HTERT RPE-1 (cell line): ENCODE data around the gene NDUFB10.
"Not testable (repeated sequence)": the region's sequence is repeated elsewhere in the genome, so short reads cannot be mapped to it uniquely, and the experiment has no call there.

Experiments used
- in situ Hi-C: fragments of 300-500 bp; cut with MboI; formaldehyde crosslinking; loops from 4 replicates; pipeline ENCODE4 v1.14.3; 2020; ENCODE audit warnings: low sequenced_read_pairs

The NDUFB10 gene

DNA sequence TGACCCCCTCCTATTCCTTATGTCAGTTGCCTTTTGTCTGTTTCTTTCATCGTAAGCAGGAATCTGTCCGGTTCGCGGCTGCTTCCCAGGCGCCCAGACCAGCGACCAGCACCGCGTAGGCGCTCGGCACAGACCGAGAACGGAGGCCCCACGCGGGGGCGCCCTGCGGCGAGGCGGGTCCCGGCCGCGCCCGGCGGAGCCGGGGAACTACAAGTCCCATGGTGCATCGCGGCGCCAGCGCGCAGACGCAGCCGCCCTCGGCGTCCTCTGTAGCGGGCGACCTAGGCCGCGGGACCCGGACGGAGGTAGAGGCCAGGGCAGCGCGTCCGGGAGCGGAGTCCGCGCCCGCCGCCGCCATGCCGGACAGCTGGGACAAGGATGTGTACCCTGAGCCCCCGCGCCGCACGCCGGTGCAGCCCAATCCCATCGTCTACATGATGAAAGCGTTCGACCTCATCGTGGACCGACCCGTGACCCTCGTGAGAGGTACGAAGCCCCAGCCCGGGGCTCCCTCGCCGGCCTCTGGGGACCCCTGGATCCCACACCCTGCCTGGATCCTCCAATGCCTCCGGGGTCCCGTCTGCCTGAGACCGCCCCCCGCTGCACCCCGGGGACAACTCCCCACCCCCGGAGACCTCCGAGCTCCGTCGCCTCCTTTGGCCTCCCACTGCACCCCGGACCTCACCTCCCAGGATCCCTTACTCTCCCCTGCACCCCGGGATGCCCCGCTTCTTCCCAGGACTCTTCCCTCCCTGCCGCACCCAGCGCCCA lies at the start of gene NDUFB10:
Gene NDUFB10 (plus strand): TSS at position 270 of the 771 bp plus-strand sequence. CDS start 87 bp downstream, at position 357.
- in situ Hi-C loops = no loop called here

DNA sequence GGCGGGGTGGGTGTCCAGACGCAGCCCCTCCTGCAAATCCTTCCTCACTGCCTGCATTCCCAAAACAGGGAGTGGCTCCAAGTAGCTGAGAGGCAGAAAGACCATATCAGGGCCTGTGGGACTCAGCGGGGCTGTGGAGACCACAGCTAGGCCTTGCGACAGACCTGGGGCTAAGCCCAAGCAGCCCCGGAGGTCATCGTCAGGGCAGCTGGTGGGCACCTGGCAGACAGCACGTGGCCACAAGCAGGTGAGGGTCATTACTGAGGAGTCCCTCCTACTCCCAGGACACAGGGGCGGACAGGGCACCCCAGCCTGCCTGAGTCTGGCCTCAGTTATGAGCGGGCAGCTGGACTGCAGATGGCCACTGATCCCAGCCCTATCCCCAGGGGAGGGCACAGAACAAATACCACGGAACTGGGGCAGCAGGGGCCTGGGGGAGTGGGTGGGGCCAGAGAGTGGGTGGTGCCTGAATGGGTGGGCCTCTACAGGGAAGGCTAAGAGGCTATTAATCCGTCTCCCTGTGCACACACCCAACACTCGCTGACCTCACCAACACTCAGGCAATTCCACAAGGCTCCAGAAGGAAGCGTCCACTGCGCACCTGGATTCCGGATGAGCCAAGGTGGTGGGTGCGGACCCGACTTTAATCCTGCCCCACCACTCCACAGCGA lies 49.6 kb upstream of the NDUFB10 start:
- in situ Hi-C loops = no loop called here

DNA sequence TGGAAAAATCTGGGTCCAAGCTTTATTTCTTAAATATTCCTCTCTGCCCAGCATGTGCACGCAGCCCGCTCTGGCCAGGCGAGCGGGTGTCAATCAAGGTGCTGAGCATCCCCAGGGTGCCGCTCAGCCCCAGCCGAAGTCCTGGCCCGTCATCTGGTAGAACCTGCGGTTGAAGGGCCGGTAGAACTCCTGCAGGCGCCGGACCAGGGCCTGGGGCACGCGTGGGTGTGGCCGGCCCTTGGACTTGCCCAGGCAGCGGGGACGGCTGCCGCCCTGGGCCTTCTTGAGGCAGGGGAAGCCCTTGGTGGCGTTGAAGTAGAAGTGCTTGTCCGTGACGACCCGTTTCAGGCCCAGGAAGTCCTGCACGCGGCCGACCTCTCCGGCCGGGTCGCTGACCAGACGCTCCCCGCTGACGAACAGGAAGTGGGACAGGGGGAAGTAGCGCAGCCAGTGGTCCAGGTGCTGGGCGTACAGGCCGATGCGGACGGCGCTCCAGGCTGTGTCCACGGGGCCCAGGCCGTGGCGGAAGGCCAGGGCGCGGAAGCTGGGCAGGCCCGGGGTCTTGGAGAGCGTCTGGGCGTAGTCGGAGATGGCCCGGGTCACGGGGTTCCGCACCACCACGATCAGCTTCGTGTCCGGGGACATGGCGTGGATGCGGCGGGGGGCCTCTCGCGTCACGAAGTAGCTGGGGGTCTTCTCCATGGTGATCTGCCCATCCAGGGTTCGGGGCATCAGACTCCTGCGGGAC lies 47.7 kb upstream of the NDUFB10 start:
- in situ Hi-C loops = no loop called here

DNA sequence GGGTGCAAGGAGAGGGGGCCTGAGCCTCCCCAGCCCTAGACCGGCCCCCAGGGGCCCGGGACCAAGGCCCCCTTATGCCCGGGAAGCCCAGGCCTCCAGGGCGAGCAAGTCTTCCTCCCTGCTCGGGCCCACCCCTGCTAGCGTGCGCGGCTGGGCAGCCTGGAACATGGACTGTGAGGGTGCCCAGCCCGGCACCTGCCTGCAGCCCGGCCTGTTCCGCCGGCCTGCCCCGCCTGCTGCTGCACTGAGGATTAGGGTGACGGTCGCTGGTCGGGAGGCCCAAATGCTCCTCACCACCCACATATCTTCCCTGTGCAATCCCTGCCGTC lies 47.2 kb upstream of the NDUFB10 start:
- in situ Hi-C loops = no loop called here

DNA sequence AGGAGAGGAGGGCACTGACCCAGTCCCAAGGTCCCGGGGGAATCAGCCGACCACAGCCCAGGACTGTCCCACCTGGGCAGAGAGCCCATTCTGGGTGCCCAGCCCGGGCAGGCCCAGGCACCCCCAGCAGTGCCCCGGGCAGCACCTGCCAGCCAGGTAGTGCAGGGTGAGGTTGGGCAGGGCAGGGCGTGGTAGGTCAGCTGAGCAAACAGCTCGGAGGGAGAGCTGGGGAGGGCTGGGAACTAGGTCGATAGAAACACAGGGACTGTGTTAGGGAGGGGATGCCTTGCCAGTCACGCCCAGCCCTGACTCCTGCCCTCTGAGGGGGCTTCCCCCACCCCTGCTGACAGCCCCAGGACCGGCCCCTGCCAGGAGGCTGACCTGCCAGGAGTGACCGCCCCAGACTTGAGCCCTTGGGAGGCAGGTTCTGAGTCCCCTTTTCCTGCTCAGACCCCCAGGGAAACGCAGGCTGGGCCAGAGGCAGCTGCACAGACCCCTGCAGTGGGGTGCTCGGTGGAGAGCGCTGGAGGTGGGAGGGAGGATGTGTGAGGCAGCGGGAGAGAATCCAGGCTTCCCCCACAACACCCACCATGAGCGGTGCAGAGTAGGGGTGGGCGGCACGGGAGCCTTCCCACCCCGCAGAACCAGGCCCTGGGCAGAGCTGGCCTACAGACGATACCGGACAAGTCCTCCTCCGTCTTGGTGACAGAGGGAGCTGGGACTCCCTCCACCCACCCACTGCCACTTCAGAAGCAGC lies 45.8 kb upstream of the NDUFB10 start:
- in situ Hi-C loops = no loop called here

DNA sequence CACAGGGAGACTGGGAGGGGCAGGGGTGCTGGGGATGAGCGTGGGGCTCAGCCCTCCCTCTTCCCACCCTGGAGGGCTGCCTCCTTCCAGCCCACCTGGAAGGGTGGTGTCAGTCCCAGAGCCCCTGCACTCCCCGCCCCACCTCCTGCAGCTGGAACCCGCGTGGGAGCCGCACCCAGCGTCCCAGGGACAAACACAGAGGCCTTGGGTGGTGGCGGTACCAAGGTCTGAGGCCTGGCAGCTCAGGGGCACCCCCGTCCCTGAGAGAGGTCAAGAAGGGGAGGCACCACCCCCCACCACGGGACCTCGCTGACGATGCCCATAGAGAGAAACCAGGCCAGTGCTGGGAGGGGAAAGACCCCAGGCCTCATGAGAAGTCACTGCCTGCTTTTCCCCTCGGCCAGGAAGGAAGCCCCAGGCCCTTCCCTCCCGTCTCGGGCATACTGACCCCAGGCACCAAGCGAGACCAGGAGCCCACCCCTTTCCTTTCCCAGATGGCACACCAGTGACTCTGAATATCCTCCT lies 45.2 kb upstream of the NDUFB10 start:
- in situ Hi-C loops = no loop called here

DNA sequence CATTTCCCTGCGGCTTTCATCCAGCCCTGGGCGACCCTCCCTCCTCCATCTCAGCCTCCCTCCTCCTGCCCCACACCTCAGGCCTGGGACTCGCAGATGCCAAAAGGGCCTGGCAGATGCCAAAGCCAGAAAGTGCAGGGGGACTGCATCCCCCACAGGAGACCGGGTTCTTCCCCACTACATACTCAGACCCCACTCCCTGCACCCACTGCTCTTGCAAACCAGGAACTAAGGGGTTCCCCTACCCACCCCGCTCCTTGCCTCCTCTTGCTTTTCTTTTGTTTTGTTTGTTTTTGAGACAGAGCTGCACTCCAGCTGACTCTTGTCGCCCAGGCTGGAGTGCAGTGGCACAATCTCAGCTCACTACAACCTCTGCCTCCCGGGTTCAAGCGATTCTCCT lies 44.4 kb upstream of the NDUFB10 start:
- in situ Hi-C loops = no loop called here

DNA sequence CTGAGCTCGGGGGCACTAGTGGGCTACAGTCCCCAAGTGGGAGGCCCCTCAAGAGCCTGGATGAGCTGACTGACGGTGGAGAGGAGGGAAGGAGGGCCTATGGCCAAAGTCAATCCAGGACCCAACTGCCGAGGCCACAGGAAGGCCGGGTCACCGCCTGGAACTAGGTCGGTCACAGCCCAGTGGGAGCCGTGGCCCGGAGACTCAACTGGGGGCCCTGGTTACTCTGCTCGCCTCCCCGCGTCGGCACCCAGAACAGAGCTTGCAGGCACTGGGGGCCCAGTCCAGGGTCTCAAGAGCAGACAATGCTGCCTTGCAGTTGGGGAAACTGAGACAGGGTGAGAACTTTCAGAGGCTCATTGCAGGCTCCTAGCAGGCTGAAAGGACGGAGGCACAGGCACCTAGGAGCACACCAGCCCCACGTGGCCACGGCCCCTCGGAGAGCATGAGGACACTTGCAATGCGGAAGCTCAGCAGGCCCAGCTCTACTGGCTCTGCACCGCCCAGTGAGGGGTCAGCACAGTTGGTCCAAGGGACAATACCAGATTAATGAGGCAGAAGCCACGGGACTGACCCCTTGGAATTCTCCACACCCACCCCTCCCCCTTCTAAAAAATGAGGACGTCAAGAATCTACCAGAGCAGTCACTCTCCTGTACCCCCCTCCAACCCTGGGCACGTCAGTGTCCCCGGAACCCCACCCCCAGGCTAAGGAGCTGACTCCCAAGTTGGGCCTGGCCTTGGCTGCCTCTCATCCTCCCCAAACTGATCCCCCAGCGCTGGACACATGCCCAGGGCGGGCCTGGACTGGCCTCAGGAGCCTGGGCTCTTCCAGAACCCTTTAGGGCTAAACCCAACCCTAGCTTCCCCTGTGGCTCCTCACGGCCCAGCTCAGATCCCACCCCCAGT lies 43.4 kb upstream of the NDUFB10 start:
- in situ Hi-C loops = no loop called here

DNA sequence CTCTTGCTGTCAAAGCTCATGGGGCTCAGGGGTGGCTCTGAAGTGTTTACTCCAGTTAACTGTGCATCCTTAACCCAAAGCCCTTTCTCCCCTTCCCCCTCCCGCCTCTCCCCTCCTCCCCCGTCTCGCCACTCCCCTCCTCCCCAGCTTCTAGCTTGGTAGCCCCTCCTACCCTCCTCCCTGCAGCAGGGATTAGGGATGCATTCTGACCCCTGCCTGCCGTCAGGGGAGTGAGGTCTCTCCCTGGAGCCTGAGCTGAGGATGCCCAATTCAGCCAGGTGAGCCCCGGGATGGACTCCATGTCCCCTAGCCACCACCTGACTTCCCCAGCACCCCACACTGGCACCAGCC lies 42.7 kb upstream of the NDUFB10 start:
- in situ Hi-C loops = no loop called here

DNA sequence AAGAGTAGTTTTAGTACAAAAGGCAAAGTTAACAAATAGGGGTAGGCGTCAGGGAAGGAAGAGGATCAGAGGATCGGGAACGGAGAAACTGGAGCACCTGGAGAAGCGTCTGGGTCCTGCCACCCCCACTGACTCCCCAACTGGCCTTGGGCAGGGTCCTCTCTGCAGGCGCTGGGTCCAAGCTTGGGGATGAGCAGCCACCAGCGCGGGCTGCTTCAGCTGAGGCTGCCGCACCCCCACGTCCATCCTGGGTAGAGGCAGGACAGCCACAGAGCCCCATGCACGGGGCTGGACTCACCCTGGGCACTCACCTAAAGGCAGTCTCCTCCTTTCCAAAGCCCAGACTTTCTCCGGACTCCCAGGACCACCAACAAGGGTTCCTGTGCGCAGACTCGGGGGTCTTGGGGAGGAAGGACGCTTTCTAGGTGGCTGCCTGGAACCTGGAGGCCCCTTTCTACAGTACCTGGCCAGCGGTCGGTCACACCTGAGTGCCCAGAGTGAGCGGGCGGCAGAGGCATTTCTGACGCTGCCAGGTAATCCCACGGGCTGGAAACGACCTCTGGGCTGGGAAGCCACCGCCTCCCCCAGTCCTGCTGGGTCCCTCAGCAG lies 42.2 kb upstream of the NDUFB10 start:
- in situ Hi-C loops = no loop called here

DNA sequence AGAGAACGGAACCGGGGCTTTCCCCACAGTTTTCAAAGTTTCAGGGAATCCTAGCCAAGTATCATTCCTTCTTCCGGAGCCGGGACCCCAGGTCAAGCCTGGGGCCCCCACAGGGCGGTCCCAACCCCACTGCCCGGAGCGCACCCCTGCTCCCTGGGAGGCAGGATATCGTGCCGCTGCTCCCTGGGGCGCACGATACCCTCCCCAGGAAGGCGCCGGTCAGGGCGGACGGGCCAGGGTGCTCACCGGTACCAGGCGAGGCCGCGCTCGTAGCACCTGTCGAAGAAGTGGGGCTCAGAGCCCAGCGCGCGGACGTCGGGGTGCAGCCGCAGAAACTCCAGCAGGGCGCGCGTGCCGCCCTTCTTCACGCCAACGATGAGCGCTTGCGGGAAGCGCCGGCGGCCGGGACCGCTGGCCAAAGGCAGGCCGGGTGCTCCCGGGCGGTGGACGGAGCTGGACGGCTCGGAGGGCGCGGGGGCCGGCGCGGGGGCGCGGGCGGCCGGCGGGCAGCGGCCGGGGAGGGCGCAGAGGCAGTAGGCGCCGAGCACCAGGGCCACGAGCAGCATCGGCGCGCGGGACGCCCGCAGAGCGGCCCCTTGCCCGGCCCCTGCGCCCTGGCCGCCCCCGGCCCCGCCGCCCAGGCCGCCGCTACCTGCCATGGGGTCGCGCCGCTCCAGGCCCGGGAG lies 41.5 kb upstream of the NDUFB10 start:
- in situ Hi-C loops = no loop called here

DNA sequence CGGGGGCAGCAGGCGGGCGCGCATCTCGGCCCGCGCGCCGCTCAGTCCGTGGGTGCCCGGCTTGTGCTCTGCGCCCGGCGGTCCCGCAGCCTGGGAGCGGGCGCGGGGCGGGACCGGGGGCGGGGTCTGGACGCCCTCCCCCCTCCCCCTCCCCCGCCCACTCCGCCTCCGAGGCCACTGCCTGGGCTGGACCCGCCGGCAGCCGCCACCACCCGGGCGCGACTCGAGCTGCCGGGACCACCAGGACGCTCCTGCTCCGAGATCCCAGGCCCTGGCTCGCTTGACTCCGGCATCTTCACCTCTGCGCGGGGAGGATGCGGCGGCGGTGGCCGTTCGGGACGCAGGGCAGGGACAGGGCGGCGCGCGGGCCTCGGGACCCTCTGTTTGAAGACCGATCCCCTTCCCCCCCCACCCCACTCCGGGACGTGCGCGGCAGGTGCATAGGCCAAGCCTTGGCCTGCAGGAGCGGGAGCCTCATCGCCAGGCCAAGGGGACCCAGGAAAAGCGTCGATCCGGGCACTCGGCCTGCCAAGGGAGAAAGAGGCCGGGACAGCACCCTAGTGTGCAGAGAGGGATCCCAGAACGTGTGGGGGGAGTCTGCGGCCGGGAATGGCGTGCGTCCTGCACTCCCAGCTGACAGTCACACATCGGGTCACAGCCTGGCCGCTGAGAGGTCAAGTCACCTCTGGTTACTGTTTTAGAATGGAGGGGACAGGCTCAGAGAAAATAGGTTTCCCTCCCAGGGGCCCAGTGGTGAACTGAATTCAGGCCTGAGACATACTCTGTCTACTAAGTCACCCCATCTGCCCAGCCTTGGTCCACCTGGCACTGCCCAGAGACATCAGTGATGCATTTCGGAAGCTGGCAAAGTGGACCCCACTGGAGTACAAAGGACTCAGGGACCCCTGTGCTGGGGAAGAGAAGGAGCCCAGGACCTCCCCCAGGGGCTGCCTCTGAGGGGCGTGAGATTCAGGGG lies 40.7 kb upstream of the NDUFB10 start, which contains the start of gene HS3ST6:
Gene HS3ST6 (minus strand): TSS at position 65 of the 976 bp plus-strand sequence. CDS start 92 bp downstream, outside the sequence.
- in situ Hi-C loops = no loop called here

DNA sequence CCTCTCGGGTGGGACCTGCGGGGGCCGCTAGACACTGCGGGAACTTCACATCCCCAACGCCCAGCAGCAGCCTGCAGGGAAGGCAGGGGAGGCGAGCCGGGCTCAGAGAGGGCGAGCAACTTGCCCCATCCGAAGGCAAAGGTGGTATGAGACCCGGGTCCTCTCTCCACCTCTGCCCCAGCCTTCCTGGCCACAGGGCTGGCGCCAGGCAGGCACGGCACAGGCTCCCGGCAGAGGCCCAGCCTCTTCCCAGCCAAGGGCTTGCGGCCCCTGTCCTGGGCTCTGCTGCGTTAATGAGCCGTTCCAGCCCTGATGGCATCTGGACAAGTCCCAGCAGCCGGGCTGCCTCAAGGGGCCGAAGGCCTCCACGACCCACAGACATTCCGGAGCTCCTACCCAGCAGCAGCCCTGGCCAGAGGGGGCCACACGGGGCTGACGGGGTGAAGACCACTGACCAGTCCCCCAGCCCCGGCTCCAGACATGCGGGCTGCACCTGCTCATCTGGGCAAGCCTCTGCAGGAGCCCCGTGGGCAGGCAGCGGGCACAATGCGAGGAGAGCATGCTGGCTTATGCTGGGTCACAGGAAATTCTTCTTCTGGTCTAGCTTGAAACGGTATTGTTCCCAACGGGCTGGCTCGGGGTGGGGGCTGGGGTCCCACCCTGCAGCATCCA lies 39.9 kb upstream of the NDUFB10 start:
- in situ Hi-C loops = no loop called here

DNA sequence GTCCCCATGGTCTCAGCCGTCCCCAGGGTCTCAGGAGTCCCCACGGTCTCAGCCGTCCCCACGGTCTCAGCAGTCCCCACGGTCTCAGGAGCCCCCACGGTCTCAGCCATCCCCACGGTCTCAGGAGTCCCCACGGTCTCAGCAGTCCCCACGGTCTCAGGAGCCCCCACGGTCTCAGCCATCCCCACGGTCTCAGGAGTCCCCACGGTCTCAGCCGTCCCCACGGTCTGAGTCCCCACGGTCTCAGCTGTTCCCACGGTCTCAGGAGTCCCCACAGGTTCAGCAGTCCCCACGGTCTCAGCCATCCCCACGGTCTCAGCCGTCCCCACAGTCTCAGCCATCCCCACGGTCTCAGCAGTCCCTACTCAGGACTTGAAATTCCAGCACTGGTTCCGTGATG lies 39.2 kb upstream of the NDUFB10 start:
- in situ Hi-C loops = not testable (repeated sequence)

DNA sequence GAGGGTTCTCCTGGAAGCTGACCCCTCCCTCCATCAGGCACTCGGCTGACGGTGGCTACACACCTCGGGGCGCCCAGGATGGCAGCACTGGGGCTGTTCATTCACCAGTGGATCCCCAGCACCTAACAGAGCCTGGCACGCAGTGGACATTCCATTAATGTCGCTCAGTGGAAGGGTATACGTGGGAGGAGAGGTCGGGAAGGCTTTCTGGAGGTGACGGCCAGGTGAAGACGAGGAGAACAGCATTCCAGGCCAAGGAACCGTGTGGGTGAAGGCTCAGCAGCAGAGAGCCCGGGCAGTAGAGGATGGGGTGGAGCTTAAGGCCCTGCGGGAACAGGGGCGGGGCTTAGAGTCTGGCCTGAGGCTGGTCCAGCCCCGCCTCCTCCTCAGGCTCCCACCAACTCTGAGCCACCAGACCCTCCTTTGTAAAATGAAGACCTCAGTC lies 38.6 kb upstream of the NDUFB10 start:
- in situ Hi-C loops = no loop called here

DNA sequence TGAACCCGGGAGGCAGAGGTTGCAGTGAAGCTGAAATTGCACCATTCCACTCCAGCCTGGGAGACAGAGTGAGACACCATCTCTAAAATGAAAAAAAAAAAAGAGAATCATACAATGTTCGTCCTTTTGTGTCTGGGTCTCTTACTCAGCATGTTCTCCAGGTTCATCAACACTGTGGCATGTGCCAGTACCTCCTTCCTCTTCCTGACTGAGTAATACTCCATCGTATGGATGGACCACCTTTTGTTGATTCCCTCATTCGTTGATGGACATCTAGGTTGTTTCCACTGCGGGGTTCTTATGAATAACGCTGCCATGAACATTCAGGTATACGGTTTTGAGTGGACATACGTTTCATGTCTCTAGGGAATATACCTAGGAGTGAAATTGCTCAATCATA lies 37.0 kb upstream of the NDUFB10 start:
- in situ Hi-C loops = no loop called here
